ENCODE results near the gene JADE2.

The JADE2 gene

GRCh38 chr5:134565791-134566740 is 40.6 kb downstream of the JADE2 start:
- FAIRE-seq (no peak), DNase-seq (ENCODE audit: extremely low spot score, insufficient read length, low read depth) (no peak)

GRCh38 chr5:134566741-134567221 is 41.3 kb downstream of the JADE2 start:
- DNase-seq (ENCODE audit: extremely low spot score, insufficient read length, low read depth) (no peak), FAIRE-seq (no peak)

GRCh38 chr5:134567641-134568336 is 42.3 kb downstream of the JADE2 start:
- DNase-seq (ENCODE audit: extremely low spot score, insufficient read length, low read depth) = no peak
- no peak for FAIRE-seq

GRCh38 chr5:134568337-134568700 is 42.8 kb downstream of the JADE2 start:
- FAIRE-seq (no peak), DNase-seq (ENCODE audit: extremely low spot score, insufficient read length, low read depth) (no peak)

GRCh38 chr5:134568761-134569695 is 43.6 kb downstream of the JADE2 start:
- FAIRE-seq (no peak), DNase-seq (ENCODE audit: extremely low spot score, insufficient read length, low read depth) (no peak)

GRCh38 chr5:134569758-134570364 is 44.4 kb downstream of the JADE2 start:
- FAIRE-seq (no peak), DNase-seq (ENCODE audit: extremely low spot score, insufficient read length, low read depth) (no peak)

DNA sequence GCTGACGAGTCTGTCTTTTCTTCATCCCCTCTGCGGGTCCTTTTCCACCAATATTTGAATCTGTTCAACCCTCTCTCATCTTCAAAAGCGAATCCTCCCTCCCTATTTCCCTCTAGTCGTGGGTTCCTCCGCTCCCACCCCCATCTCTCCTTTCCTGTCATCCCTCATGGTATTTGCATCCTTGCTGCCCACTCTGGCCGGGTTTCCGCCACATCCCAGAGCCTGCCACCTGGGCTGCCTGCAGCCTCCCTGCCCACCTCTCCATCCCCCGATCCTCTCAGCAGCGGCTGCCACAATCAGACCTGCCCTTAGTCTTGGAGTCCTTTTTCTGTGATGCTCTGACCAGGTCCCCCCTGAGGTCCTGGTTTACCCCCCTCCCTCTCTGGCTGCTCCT is 44.9 kb downstream of the JADE2 start:
- DNase-seq (ENCODE audit: extremely low spot score, insufficient read length, low read depth) = no peak
- no peak for FAIRE-seq

- FAIRE-seq = no peak
Observed at GRCh38 chr5:134570886-134571285, 45.4 kb downstream of the JADE2 start.

GRCh38 chr5:134571693-134572405 is 46.4 kb downstream of the JADE2 start:
- FAIRE-seq = no peak
- DNase-seq (ENCODE audit: extremely low spot score, insufficient read length, low read depth) = no peak

More at GRCh38 chr5:134570886-134571285, 45.4 kb downstream of the JADE2 start:
- DNase-seq (ENCODE audit: extremely low spot score, insufficient read length, low read depth) = no peak

GRCh38 chr5:134572811-134573210 is 47.3 kb downstream of the JADE2 start:
- no peak for DNase-seq (ENCODE audit: extremely low spot score, insufficient read length, low read depth)
- no peak for FAIRE-seq

GRCh38 chr5:134574521-134574920 is 49.1 kb downstream of the JADE2 start:
- FAIRE-seq = no peak
- no peak for DNase-seq (ENCODE audit: extremely low spot score, insufficient read length, low read depth)

- no peak for FAIRE-seq
Observed at GRCh38 chr5:134575316-134575715, 49.8 kb downstream of the JADE2 start.

DNA sequence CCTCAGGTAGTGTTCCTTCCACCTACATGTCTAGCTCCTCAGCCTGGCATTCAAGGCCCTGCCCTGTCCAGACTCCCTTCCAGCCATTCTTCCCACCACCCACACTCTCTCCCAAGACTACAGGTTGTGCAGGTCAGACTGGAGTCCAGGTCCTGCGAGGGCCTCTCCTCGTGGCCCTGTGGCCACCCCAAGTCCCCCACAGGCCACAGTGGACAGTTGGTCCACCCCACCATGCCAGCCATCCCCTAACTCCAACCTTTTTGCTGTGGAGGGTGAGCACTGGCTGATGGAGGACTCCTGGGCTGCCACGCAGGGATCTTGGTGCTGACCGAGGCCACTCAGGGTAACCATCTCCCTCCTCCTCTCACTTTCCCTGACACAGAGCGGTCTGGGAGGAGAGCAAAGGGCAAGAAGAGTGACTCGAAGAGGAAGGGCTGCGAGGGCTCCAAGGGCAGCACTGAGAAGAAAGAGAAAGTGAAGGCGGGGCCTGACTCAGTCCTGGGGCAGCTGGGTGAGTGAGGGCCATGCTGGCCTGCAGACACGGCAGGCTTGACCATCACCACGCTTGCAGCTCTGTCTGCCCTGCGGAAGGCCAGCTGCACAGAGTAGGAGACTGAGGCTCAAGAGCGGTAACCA is 51.0 kb downstream of the JADE2 start:
- no peak for DNase-seq (ENCODE audit: extremely low spot score, insufficient read length, low read depth)
- FAIRE-seq = no peak

More at GRCh38 chr5:134575316-134575715, 49.8 kb downstream of the JADE2 start:
- no peak for DNase-seq (ENCODE audit: extremely low spot score, insufficient read length, low read depth)

DNA sequence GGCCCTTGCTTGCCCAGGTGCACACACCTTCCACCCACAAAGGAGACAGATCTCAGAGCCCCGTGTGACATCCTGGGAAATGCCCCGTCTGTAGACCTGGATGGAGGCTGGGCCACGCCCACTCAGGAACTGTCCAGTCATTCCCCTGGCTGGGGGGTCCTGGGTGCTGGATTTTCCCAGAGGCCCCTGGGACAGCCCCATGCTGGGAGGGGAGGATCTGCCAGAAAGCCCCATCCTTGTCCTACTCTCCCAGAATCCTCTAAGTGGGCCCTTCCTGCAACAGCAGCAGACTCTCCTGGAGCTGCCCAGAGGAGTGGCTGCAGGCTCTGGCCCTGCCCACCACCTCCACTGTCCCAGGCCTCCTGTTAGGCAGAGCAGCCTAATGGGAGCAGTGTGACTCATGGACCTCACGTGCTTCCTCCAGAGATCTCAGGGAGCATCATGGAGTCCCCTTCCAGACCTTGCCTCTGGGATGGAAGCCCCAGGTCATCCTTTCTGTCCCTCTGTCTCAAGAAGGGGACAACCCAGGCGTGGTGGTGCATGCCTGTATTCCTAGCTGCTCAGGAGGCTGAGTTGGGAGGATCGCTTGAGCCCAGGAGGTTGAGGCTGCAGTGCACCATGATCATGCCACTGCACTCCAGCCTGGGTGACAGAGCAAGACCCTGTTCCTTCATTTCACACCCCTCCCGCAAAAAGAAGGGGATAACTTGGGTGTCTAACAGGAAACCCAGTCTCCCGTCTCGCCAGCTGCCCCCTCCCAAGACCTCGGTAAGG is 51.7 kb downstream of the JADE2 start:
- no peak for DNase-seq (ENCODE audit: extremely low spot score, insufficient read length, low read depth)
- FAIRE-seq = no peak

- DNase-seq (ENCODE audit: extremely low spot score, insufficient read length, low read depth) (peak; percentile 69), FAIRE-seq (peak; percentile 72)
Observed at GRCh38 chr5:134577796-134578577, 52.5 kb downstream of the JADE2 start.

GRCh38 chr5:134578578-134579283 is 53.3 kb downstream of the JADE2 start:
- DNase-seq (ENCODE audit: extremely low spot score, insufficient read length, low read depth) = no peak
- no peak for FAIRE-seq

Data from GM18507 (cell line).